ENCODE results near the gene PROSER1.
"Not testable (repeated sequence)": the region's sequence is repeated elsewhere in the genome, so short reads cannot be mapped to it uniquely, and the experiment has no call there.

PROSER1 gene

GRCh38 chr13:39023761-39024160 lies 14.1 kb downstream of the PROSER1 start:
- DNase-seq: no peak

- DNase-seq: no peak
Measured at GRCh38 chr13:39023316-39023715, 14.6 kb downstream of the PROSER1 start.

- no peak for DNase-seq
Measured at GRCh38 chr13:39020853-39021462, 16.9 kb downstream of the PROSER1 start.

- no peak for DNase-seq
Measured at GRCh38 chr13:39016787-39017186, 21.1 kb downstream of the PROSER1 start.

GRCh38 chr13:39016087-39016486 lies 21.8 kb downstream of the PROSER1 start:
- no peak for DNase-seq

GRCh38 chr13:39013462-39013861 lies 24.4 kb downstream of the PROSER1 start:
- DNase-seq: no peak

- DNase-seq: no peak
Measured at GRCh38 chr13:39012608-39013007, 25.3 kb downstream of the PROSER1 start.

- DNase-seq: not testable (repeated sequence)
Measured at GRCh38 chr13:39006371-39007111, 31.3 kb downstream of the PROSER1 start.

- no peak for DNase-seq
Measured at GRCh38 chr13:38998739-38999138, 39.1 kb downstream of the PROSER1 start.

GRCh38 chr13:38993381-38993780 lies 44.5 kb downstream of the PROSER1 start:
- no peak for DNase-seq

GRCh38 chr13:38990693-38991092 lies 47.2 kb downstream of the PROSER1 start, which contains the start of gene STOML3:
Gene STOML3, minus strand, starts transcription at chr13:38990831. Its CDS starts 110 bp downstream, at chr13:38990721.
- no peak for DNase-seq

GRCh38 chr13:38981096-38981495 lies 56.8 kb downstream of the PROSER1 start:
- no peak for DNase-seq

GRCh38 chr13:38980750-38981078 lies 57.2 kb downstream of the PROSER1 start:
- DNase-seq: no peak

GRCh38 chr13:38979891-38980749 lies 57.8 kb downstream of the PROSER1 start:
- no peak for DNase-seq

- no peak for DNase-seq
Measured at GRCh38 chr13:38970380-38971051, 67.4 kb downstream of the PROSER1 start.

- DNase-seq: no peak
Measured at GRCh38 chr13:38969187-38969586, 68.7 kb downstream of the PROSER1 start.

GRCh38 chr13:38967446-38967845 lies 70.4 kb downstream of the PROSER1 start:
- no peak for DNase-seq

GRCh38 chr13:38965281-38965680 lies 72.6 kb downstream of the PROSER1 start:
- DNase-seq: no peak

GRCh38 chr13:38960175-38960574 lies 77.7 kb downstream of the PROSER1 start:
- no peak for DNase-seq
